ENCODE data around the gene PALB2. TPM values are rescaled to one million over a fixed set of nuclear protein-coding genes. Genes with fewer than 3 reads are reported as not detected.

Gene PALB2
- polyA plus RNA-seq, 1 of the 3 experiments (the other 2 are of a cell fraction): 3.3 TPM

DNA sequence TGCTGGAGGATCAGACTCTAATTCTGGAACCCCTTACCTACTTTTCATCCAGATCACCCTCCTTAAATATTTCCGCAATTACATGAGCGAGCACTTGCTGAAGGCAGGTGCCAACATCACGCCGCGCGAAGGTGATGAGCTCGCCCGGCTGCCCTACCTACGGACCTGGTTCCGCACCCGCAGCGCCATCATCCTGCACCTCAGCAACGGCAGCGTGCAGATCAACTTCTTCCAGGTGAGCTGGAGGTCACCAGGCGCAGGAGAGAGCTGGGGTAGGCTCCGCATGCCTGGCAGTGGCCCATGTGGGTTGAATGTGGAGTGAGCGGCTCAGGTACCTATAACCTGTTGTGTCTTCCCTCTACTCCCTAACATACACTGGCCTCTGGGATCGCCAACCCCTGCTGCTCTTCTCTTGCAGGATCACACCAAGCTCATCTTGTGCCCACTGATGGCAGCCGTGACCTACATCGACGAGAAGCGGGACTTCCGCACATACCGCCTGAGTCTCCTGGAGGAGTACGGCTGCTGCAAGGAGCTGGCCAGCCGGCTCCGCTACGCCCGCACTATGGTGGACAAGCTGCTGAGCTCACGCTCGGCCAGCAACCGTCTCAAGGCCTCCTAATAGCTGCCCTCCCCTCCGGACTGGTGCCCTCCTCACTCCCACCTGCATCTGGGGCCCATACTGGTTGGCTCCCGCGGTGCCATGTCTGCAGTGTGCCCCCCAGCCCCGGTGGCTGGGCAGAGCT is 48.5 kb upstream of the PALB2 start (continued):
- TF ChIP-seq, protein P1, sequence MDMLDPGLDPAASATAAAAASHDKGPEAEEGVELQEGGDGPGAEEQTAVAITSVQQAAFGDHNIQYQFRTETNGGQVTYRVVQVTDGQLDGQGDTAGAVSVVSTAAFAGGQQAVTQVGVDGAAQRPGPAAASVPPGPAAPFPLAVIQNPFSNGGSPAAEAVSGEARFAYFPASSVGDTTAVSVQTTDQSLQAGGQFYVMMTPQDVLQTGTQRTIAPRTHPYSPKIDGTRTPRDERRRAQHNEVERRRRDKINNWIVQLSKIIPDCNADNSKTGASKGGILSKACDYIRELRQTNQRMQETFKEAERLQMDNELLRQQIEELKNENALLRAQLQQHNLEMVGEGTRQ (IDR thresholded peaks at IDR 0.05; ENCODE audit: borderline replicate concordance, low read depth, low read length): no peak

DNA sequence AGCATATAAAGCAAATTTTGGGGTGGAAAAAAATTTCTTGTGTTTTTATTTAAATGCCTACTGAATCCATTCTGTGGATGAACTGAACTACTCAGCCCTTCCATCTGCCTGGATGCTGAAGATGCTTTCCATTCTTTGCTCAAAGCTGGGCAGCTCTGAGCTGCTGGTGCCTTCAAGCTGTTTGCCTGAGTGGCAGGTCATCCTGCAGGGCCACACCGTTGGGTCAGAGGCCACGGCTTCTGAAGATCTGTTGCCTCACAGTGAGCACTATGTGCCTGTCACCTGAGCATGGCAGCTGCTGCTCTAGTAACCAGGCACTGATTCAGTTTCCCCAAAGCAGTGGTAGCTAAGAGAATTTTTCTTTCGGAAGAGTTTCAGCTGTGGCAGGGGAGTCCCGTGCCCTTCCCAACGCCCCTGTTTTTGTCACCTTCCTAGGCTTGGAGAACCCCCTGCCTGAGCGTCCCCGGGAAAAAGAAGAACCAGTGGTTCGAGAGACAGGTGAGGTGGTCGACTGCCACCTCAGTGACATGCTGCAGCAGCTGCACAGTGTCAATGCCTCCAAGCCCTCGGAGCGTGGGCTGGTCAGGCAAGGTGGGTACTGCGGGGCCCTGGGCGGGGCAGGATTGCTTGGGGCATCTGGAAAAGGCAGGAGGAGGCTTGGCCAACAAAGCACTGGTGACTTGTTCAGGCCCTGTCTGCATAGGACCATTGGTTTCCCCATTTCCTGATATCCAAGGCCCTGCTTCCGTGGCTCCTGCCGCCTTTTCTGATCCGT is 46.1 kb upstream of the PALB2 start:
- H3K9me3 ChIP-seq: no peaks in the 10 kb centered on the region
- H2AFZ ChIP-seq (ENCODE audit: low read depth): no peak overlapping the region
- H3K36me3 ChIP-seq (replicated peaks in 1 of 2; ENCODE audit: control insufficient read depth in 1 of 2, insufficient read depth in 2 of 2, low read length in 1 of 2): peaks cover 51 to 59% of the 10 kb centered on the region in 2 experiments
- no peaks in the 10 kb centered on the region for H3F3A ChIP-seq (replicated peaks; ENCODE audit: insufficient read depth)
- ChIA-PET CTCF (no interaction called here), POLR2A (no interaction called here)
- H3K27me3 ChIP-seq (ENCODE audit: insufficient read depth): no peaks in the 10 kb centered on the region
- peaks cover 3% of the 10 kb centered on the region; the same call in 1 of the 2 replicates for H4K20me1 ChIP-seq (ENCODE audit: insufficient read depth)
- H3K9ac ChIP-seq: no peak overlapping the region
- no peak overlapping the region for H3K4me3 ChIP-seq (ENCODE audit: low read depth in 2 of 2, low read length in 1 of 2)
- H3K79me2 ChIP-seq (ENCODE audit: insufficient read depth): peaks cover 42% of the 10 kb centered on the region
- TF ChIP-seq TCF12 (IDR thresholded peaks at IDR 0.05): no peak
- TF ChIP-seq, protein P2, sequence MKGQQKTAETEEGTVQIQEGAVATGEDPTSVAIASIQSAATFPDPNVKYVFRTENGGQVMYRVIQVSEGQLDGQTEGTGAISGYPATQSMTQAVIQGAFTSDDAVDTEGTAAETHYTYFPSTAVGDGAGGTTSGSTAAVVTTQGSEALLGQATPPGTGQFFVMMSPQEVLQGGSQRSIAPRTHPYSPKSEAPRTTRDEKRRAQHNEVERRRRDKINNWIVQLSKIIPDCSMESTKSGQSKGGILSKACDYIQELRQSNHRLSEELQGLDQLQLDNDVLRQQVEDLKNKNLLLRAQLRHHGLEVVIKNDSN (IDR thresholded peaks at IDR 0.05; ENCODE audit: borderline replicate concordance, low read depth): no peak
- no peak for TF ChIP-seq FOXJ3 (CRISPR knock-in tag; IDR thresholded peaks at IDR 0.05)
- no peak for TF ChIP-seq EZH2phosphoT487 (IDR thresholded peaks at IDR 0.05; ENCODE audit: borderline replicate concordance, low read depth)
- no peak for TF ChIP-seq SIN3A (IDR thresholded peaks at IDR 0.05; ENCODE audit: borderline replicate concordance, low read depth, low read length)
- no peak for TF ChIP-seq ELF1 (IDR thresholded peaks at IDR 0.05)
- no peak for TF ChIP-seq YY1 (IDR thresholded peaks at IDR 0.05; ENCODE audit: low read depth)
- TF ChIP-seq GATA2 (CRISPR knock-in tag; IDR thresholded peaks at IDR 0.05): no peak
- no peak for TF ChIP-seq TEAD4 (IDR thresholded peaks at IDR 0.05; ENCODE audit: borderline replicate concordance, insufficient read depth)
- no peak for TF ChIP-seq POLR2AphosphoS5 (IDR thresholded peaks at IDR 0.05; ENCODE audit: low read depth, low read length)
- no peak for TF ChIP-seq RFX5 (IDR thresholded peaks at IDR 0.05; ENCODE audit: low read length)
- no peak for TF ChIP-seq RCOR1 (IDR thresholded peaks at IDR 0.05; ENCODE audit: low read length)
- TF ChIP-seq, protein P3, sequence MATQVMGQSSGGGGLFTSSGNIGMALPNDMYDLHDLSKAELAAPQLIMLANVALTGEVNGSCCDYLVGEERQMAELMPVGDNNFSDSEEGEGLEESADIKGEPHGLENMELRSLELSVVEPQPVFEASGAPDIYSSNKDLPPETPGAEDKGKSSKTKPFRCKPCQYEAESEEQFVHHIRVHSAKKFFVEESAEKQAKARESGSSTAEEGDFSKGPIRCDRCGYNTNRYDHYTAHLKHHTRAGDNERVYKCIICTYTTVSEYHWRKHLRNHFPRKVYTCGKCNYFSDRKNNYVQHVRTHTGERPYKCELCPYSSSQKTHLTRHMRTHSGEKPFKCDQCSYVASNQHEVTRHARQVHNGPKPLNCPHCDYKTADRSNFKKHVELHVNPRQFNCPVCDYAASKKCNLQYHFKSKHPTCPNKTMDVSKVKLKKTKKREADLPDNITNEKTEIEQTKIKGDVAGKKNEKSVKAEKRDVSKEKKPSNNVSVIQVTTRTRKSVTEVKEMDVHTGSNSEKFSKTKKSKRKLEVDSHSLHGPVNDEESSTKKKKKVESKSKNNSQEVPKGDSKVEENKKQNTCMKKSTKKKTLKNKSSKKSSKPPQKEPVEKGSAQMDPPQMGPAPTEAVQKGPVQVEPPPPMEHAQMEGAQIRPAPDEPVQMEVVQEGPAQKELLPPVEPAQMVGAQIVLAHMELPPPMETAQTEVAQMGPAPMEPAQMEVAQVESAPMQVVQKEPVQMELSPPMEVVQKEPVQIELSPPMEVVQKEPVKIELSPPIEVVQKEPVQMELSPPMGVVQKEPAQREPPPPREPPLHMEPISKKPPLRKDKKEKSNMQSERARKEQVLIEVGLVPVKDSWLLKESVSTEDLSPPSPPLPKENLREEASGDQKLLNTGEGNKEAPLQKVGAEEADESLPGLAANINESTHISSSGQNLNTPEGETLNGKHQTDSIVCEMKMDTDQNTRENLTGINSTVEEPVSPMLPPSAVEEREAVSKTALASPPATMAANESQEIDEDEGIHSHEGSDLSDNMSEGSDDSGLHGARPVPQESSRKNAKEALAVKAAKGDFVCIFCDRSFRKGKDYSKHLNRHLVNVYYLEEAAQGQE (IDR thresholded peaks at IDR 0.05; ENCODE audit: low read depth, low read length): no peak
- TF ChIP-seq, protein P4, sequence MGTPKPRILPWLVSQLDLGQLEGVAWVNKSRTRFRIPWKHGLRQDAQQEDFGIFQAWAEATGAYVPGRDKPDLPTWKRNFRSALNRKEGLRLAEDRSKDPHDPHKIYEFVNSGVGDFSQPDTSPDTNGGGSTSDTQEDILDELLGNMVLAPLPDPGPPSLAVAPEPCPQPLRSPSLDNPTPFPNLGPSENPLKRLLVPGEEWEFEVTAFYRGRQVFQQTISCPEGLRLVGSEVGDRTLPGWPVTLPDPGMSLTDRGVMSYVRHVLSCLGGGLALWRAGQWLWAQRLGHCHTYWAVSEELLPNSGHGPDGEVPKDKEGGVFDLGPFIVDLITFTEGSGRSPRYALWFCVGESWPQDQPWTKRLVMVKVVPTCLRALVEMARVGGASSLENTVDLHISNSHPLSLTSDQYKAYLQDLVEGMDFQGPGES (IDR thresholded peaks at IDR 0.05; ENCODE audit: low read depth, low read length): no peak
- no peak for TF ChIP-seq FOXM1 (IDR thresholded peaks at IDR 0.05; ENCODE audit: low read depth)
- TF ChIP-seq, protein P5, sequence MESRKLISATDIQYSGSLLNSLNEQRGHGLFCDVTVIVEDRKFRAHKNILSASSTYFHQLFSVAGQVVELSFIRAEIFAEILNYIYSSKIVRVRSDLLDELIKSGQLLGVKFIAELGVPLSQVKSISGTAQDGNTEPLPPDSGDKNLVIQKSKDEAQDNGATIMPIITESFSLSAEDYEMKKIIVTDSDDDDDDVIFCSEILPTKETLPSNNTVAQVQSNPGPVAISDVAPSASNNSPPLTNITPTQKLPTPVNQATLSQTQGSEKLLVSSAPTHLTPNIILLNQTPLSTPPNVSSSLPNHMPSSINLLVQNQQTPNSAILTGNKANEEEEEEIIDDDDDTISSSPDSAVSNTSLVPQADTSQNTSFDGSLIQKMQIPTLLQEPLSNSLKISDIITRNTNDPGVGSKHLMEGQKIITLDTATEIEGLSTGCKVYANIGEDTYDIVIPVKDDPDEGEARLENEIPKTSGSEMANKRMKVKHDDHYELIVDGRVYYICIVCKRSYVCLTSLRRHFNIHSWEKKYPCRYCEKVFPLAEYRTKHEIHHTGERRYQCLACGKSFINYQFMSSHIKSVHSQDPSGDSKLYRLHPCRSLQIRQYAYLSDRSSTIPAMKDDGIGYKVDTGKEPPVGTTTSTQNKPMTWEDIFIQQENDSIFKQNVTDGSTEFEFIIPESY (IDR thresholded peaks at IDR 0.05; ENCODE audit: borderline replicate concordance, low read depth): no peak
- no peak for TF ChIP-seq NRF1 (IDR thresholded peaks at IDR 0.05; ENCODE audit: low read depth, low read length)
- no peak for TF ChIP-seq RXRA (IDR thresholded peaks at IDR 0.05; ENCODE audit: borderline replicate concordance, low read depth)
- no peaks in the 10 kb centered on the region for H3K9me2 ChIP-seq
- 99% methylated on average over 10 of the region's 16 CpGs for WGBS (ENCODE audit: low lambda C conversion rate)
- H3K4me2 ChIP-seq: no peak overlapping the region
- no peaks in the 10 kb centered on the region for H3K4me1 ChIP-seq (ENCODE audit: control insufficient read depth in 1 of 2, insufficient read depth in 2 of 2, low read depth in 1 of 2, low read length in 1 of 2)
- DNase-seq: no peak
- no peak overlapping the region for H3K27ac ChIP-seq (ENCODE audit: low read depth in 2 of 2, low read length in 1 of 2)

Data from SK-N-SH (cell line).